ENCODE measurements around the gene ACTR10. TPM values are rescaled to one million over a fixed set of nuclear protein-coding genes. Genes with fewer than 3 reads are reported as not detected.

The ACTR10 gene
- total RNA-seq, 1 donor from 2014 or later: 71.8 TPM

DNA sequence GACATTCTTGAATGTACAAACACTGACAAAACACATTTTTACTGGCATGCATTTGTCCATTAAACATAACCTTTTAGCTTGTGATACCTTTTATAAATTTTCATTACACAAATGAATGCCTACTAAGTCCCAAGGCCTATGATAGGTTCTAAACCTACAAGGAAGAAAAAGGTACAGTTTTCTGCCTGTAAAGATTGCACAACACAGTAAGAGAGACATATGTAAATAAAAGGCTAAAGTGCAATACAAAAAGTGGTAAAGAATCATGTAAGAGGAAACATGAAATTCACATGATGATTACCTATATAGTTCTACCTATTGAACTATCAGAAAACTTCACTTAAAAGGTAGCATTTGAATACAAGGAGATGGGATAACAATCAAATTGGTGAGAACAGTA is 83.8 kb downstream of the ACTR10 start:
- H3K4me1 ChIP-seq: peaks cover 74% of the 10 kb centered on the region
- H3K27ac ChIP-seq (replicated peaks): peak overlapping the region; percentile 76
- no peak for DNase-seq

GRCh38 chr14:58285132-58285531 is 85.2 kb downstream of the ACTR10 start:
- Histone ChIP-seq H3K9me3 (replicated peaks) (no peaks in the 10 kb centered on the region), H3K4me1 (peaks cover 75% of the 10 kb centered on the region), H3K27me3 (ENCODE audit: low read depth) (no peaks in the 10 kb centered on the region), H3K4me3 (no peak overlapping the region), H3K27ac (replicated peaks) (no peak overlapping the region), H3K36me3 (peaks cover 66% of the 10 kb centered on the region)
- intact Hi-C loops (cut with micrococcal nuclease): no loop called here
- no peak for TF ChIP-seq CTCF (IDR thresholded peaks at IDR 0.05; ENCODE audit: borderline replicate concordance)
- DNase-seq: no peak

More for the DNA sequence above, 83.8 kb downstream of the ACTR10 start:
- Histone ChIP-seq H3K4me3 (no peak overlapping the region), H3K36me3 (peaks cover 63% of the 10 kb centered on the region), H3K9me3 (replicated peaks) (no peaks in the 10 kb centered on the region), H3K27me3 (ENCODE audit: low read depth) (no peaks in the 10 kb centered on the region)
- no peak for TF ChIP-seq CTCF (IDR thresholded peaks at IDR 0.05; ENCODE audit: borderline replicate concordance)
- intact Hi-C loops (cut with micrococcal nuclease): no loop called here

Other genes starting within 250 kb of the ACTR10 start
- gene ARMH4, start 47.9 kb upstream of the ACTR10 start, total RNA-seq: 7.3 TPM
- 161 TPM for gene PSMA3, start 44.7 kb downstream of the ACTR10 start, total RNA-seq
- gene ARID4A, start 98.4 kb downstream of the ACTR10 start, total RNA-seq: 14.2 TPM
- gene TOMM20L, start 195.8 kb downstream of the ACTR10 start, total RNA-seq: not detected
- gene TIMM9, start 227.4 kb downstream of the ACTR10 start, total RNA-seq: 27.8 TPM
- 13.0 TPM for gene KIAA0586, start 227.6 kb downstream of the ACTR10 start, total RNA-seq